Gastrocnemius medialis (tissue), 4 donors: ENCODE results near the gene RYR2.

Experiments used
- CTCF ChIP-seq, 5 experiments: fragments of 450-650 bp in 3 of 5; fragments of 200-600 bp in 2 of 5; sonication (generic) in 2 of 5; IDR thresholded peaks in 4 of 5; conservative IDR thresholded peaks in 1 of 5; 1 replicate in 4 of 5; 2 replicates in 1 of 5; pipeline ENCODE4 v1.5.1; 2016 to 2019; ENCODE audit warnings: antibody characterized with exemption in 5 of 5, mild to moderate bottlenecking in 3 of 5, moderate library complexity in 3 of 5
- POLR2A ChIP-seq, 2 donors: fragments of 450-650 bp; IDR thresholded peaks; one replicate each; pipeline ENCODE4 v1.6.1; 2017; ENCODE audit warnings: antibody characterized with exemption in 2 of 2, mild to moderate bottlenecking in 2 of 2, moderate library complexity in 2 of 2

DNA sequence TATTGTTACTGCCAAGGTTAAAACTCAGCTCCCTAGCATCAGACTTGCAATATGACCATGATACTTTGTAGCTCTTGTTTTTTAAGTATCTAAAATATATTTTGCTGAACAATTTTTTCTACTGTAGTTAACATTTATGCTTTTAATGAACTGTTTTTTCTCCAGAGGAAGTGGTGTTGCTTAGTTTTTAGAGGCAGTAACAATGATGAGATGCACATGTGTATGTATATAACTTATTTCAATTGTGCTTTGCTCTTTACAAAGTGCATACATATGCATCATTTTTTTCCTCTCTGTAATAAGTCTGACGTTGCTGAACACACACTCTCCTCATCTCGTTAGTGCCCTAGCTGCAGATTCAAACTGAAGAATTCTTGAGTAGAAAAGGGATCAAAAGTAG is 430.0 kb downstream of the RYR2 start:
- TF ChIP-seq CTCF (IDR thresholded peaks at IDR 0.05 in 4 of 5, conservative IDR thresholded peaks at IDR 0.05 in 1 of 5) (no peak), POLR2A (IDR thresholded peaks at IDR 0.05) (no peak)
